H9 (cell line): Measurements from ENCODE around the gene TEX51. TPM values are rescaled to one million over a fixed set of nuclear protein-coding genes. Genes with fewer than 3 reads are reported as not detected.

ENCODE experiments used
- DNase-seq: peaks from one replicate; pipeline ENCODE4 v3.0.0-alpha.2; 2017
- H2AFZ ChIP-seq: one replicate; pipeline ENCODE4 v1.6.1; 2013; ENCODE audit warnings: mild to moderate bottlenecking, low read length, control low read depth, moderate library complexity
- H2AK5ac ChIP-seq: 2 replicates; pipeline ENCODE4 v1.6.1; 2013; ENCODE audit warnings: low read length, control low read depth, mixed read lengths; ENCODE audit not compliant: insufficient read length
- H2BK120ac ChIP-seq: one replicate; pipeline ENCODE4 v1.6.1; 2013; ENCODE audit warnings: low read depth, mild to moderate bottlenecking, low read length, control low read depth, inconsistent platforms; ENCODE audit not compliant: poor library complexity, severe bottlenecking
- H2BK12ac ChIP-seq: 2 replicates; pipeline ENCODE4 v1.6.1; 2013; ENCODE audit warnings: low read length, control low read depth, mixed read lengths, low read depth; ENCODE audit not compliant: insufficient read length
- H2BK15ac ChIP-seq: 2 replicates; pipeline ENCODE4 v1.6.1; 2013; ENCODE audit warnings: low read depth, low read length, control low read depth
- H2BK20ac ChIP-seq: one replicate; pipeline ENCODE4 v1.6.1; 2013; ENCODE audit warnings: low read depth, mild to moderate bottlenecking, low read length, control low read depth, inconsistent platforms; ENCODE audit not compliant: poor library complexity, severe bottlenecking
- H2BK5ac ChIP-seq: 2 replicates; pipeline ENCODE4 v1.6.1; 2013; ENCODE audit warnings: low read length, control low read depth, mixed read lengths; ENCODE audit not compliant: insufficient read length
- H3K14ac ChIP-seq: 2 replicates; pipeline ENCODE4 v1.6.1; 2013; ENCODE audit warnings: low read length, control low read depth; ENCODE audit not compliant: insufficient read depth
- H3K18ac ChIP-seq: 2 replicates; pipeline ENCODE4 v1.6.1; 2013; ENCODE audit warnings: low read depth, mild to moderate bottlenecking, mixed read lengths, low read length, control low read depth; ENCODE audit not compliant: insufficient read length
- H3K23ac ChIP-seq: 2 replicates; pipeline ENCODE4 v1.6.1; 2013; ENCODE audit warnings: low read length, control low read depth, mixed read lengths, low read depth; ENCODE audit not compliant: insufficient read length
- H3K23me2 ChIP-seq: 2 replicates; pipeline ENCODE4 v1.6.1; 2013; ENCODE audit warnings: low read depth, mild to moderate bottlenecking, mixed read lengths, low read length, control low read depth; ENCODE audit not compliant: insufficient read length, poor library complexity, severe bottlenecking
- H3K27ac ChIP-seq: 2 replicates; pipeline ENCODE4 v1.5.1; 2013; ENCODE audit warnings: low read length, control low read depth, mixed read lengths, low read depth; ENCODE audit not compliant: insufficient read length
- H3K27me3 ChIP-seq: 2 replicates; pipeline ENCODE4 v1.6.1; 2013; ENCODE audit warnings: low read length, control low read depth, inconsistent platforms; ENCODE audit not compliant: insufficient read depth
- H3K4ac ChIP-seq: 2 replicates; pipeline ENCODE4 v1.6.1; 2013; ENCODE audit warnings: low read depth, mild to moderate bottlenecking, control low read depth, inconsistent platforms, low read length, moderate library complexity
- H3K4me1 ChIP-seq: 2 replicates; pipeline ENCODE4 v1.6.1; 2013; ENCODE audit warnings: low read length, control low read depth, inconsistent platforms; ENCODE audit not compliant: insufficient read depth
- H3K4me2 ChIP-seq: 2 replicates; pipeline ENCODE4 v1.6.1; 2013; ENCODE audit warnings: low read length, control low read depth, mixed read lengths; ENCODE audit not compliant: insufficient read length, insufficient read depth
- H3K56ac ChIP-seq: 2 replicates; pipeline ENCODE4 v1.6.1; 2013; ENCODE audit warnings: low read depth, mild to moderate bottlenecking, mixed read lengths, low read length, control low read depth; ENCODE audit not compliant: insufficient read length
- H3K79me1 ChIP-seq: 2 replicates; pipeline ENCODE4 v1.6.1; 2013; ENCODE audit warnings: low read depth, mild to moderate bottlenecking, moderate library complexity, low read length, control low read depth, inconsistent platforms; ENCODE audit not compliant: insufficient read depth, poor library complexity, severe bottlenecking
- H3K79me2 ChIP-seq: 2 replicates; pipeline ENCODE4 v1.6.1; 2013; ENCODE audit warnings: low read length, control low read depth, inconsistent platforms; ENCODE audit not compliant: insufficient read depth
- H3K9ac ChIP-seq: 2 replicates; pipeline ENCODE4 v1.6.1; 2013; ENCODE audit warnings: low read length, control low read depth, mixed read lengths; ENCODE audit not compliant: insufficient read length; ENCODE audit errors: extremely low read depth
- H3K9me3 ChIP-seq: one replicate; pipeline ENCODE4 v1.6.1; 2013; ENCODE audit warnings: low read depth, low read length, inconsistent platforms; ENCODE audit not compliant: control insufficient read depth
- H3T11ph ChIP-seq: one replicate; pipeline ENCODE4 v1.6.1; 2013; ENCODE audit warnings: mild to moderate bottlenecking, low read length, control low read depth, inconsistent platforms
- H4K20me1 ChIP-seq: one replicate; pipeline ENCODE4 v1.6.1; 2013; ENCODE audit not compliant: control insufficient read depth, insufficient read length, insufficient read depth
- H4K5ac ChIP-seq: 2 replicates; pipeline ENCODE4 v1.6.1; 2013; ENCODE audit warnings: low read depth, mild to moderate bottlenecking, mixed read lengths, low read length, control low read depth; ENCODE audit not compliant: insufficient read length
- H4K8ac ChIP-seq: replicated peaks from 2 replicates; pipeline ENCODE4 v1.6.1; 2013; ENCODE audit warnings: low read length, control low read depth, mixed read lengths, low read depth; ENCODE audit not compliant: insufficient read length
- H4K91ac ChIP-seq: 2 replicates; pipeline ENCODE4 v1.6.1; 2013; ENCODE audit warnings: low read depth, mild to moderate bottlenecking, moderate library complexity, mixed read lengths, low read length, control low read depth; ENCODE audit not compliant: insufficient read length
- H3K27ac Mint-ChIP-seq, 3 experiments: 2 replicates in 2 of 3; 3 replicates in 1 of 3; pipeline ENCODE4 v1.8.0; 2020 to 2021; ENCODE audit warnings: mixed read lengths in 3 of 3, mild to moderate bottlenecking in 1 of 3, moderate library complexity in 1 of 3
- H3K27me3 Mint-ChIP-seq: 2 replicates; pipeline ENCODE4 v1.8.0; 2021; ENCODE audit warnings: low read depth, mild to moderate bottlenecking, moderate library complexity, mixed read lengths
- H3K36me3 Mint-ChIP-seq, 3 experiments: 2 replicates in 2 of 3; 3 replicates in 1 of 3; pipeline ENCODE4 v1.8.0; 2020 to 2021; ENCODE audit warnings: low read depth in 3 of 3, mixed read lengths in 3 of 3; ENCODE audit not compliant: insufficient read depth in 1 of 3
- H3K4me1 Mint-ChIP-seq, 2 experiments: 2 replicates each; pipeline ENCODE4 v1.8.0; 2020; ENCODE audit warnings: mixed read lengths in 2 of 2
- H3K4me3 Mint-ChIP-seq, 2 experiments: 2 replicates in 1 of 2; 3 replicates in 1 of 2; pipeline ENCODE4 v1.8.0; 2020 to 2021; ENCODE audit warnings: mild to moderate bottlenecking in 2 of 2, mixed read lengths in 2 of 2, moderate library complexity in 1 of 2
- H3K9me3 Mint-ChIP-seq, 2 experiments: 2 replicates in 1 of 2; 3 replicates in 1 of 2; pipeline ENCODE4 v1.8.0; 2020; ENCODE audit warnings: mild to moderate bottlenecking in 2 of 2, mixed read lengths in 2 of 2, moderate library complexity in 1 of 2
- CTCF ChIP-seq: fragments of 200-600 bp; sonication (generic); conservative IDR thresholded peaks from 3 replicates; pipeline ENCODE4 v1.8.0; 2021; ENCODE audit warnings: antibody characterized with exemption, mild to moderate bottlenecking
- WGBS: extraction: QIAGEN DNeasy Blood & Tissue Kit; methylation state at CpG from one replicate; pipeline ENCODE4 v1.1.7; 2013; ENCODE audit warnings: missing lambda C conversion rate, low lambda C conversion rate, mixed read lengths; ENCODE audit not compliant: insufficient read length; ENCODE audit errors: extremely low coverage; 5-methylcytosine and 5-hydroxymethylcytosine counted together
- total RNA-seq: library from RNA; stranded (reverse); gene quantifications from 2 replicates; pipeline ENCODE4 v1.2.1, GENCODE V29; 2021

TEX51 gene
- total RNA-seq, 1 experiment from 2014 or later: not detected

GRCh38 chr2:126849054-126849453, 49.6 kb upstream of the TEX51 start:
- H4K91ac ChIP-seq: no peak overlapping the region
- no peak overlapping the region for H3K23ac ChIP-seq
- no CpG with 5 or more reads among the region's 2 CpGs for WGBS
- H2BK5ac ChIP-seq: no peak overlapping the region
- Mint-ChIP-seq H3K27ac (no peak overlapping the region), H3K36me3 (no peaks in the 10 kb centered on the region; a peak in 1 of 7 replicates), H3K4me1 (no peaks in the 10 kb centered on the region), H3K4me3 (no peak overlapping the region), H3K27me3 (peaks cover 19% of the 10 kb centered on the region), H3K9me3 (no peaks in the 10 kb centered on the region; a peak in 1 of 5 replicates)
- H3K9me3 ChIP-seq: no peaks in the 10 kb centered on the region
- H3K4me2 ChIP-seq: no peak overlapping the region
- no peaks in the 10 kb centered on the region for H3K79me1 ChIP-seq
- H4K5ac ChIP-seq: no peak overlapping the region
- no peak overlapping the region for H4K8ac ChIP-seq
- H2BK12ac ChIP-seq: no peak overlapping the region
- no peak for TF ChIP-seq CTCF
- H2BK15ac ChIP-seq: no peak overlapping the region
- no peaks in the 10 kb centered on the region for H3K27me3 ChIP-seq
- no peaks in the 10 kb centered on the region for H4K20me1 ChIP-seq
- no peak overlapping the region for H2BK20ac ChIP-seq
- no peaks in the 10 kb centered on the region for H3K23me2 ChIP-seq
- no peak overlapping the region for H3K18ac ChIP-seq
- no peak overlapping the region for H3K14ac ChIP-seq
- H3K9ac ChIP-seq: no peak overlapping the region
- H3T11ph ChIP-seq: no peak overlapping the region
- DNase-seq: no peak
- H3K27ac ChIP-seq: no peak overlapping the region
- no peak overlapping the region for H2BK120ac ChIP-seq
- no peak overlapping the region for H3K56ac ChIP-seq
- H3K4ac ChIP-seq: no peak overlapping the region
- no peak overlapping the region for H2AK5ac ChIP-seq
- H2AFZ ChIP-seq: no peak overlapping the region
- H3K4me1 ChIP-seq: no peaks in the 10 kb centered on the region
- no peaks in the 10 kb centered on the region for H3K79me2 ChIP-seq
